IPS-NIHi11 (cell line): ENCODE results near the gene TMX3.
A peak's percentile ranks its signal among the peaks of the same experiment; 100 is the strongest.

ENCODE experiments used
- DNase-seq: peaks from one replicate; pipeline ENCODE4 v3.0.0; 2012; ENCODE audit warnings: mixed read lengths, low spot score

TMX3 gene

GRCh38 chr18:68714712-68715496 lies at the start of gene TMX3:
TSS of gene TMX3 (minus strand) at chr18:68715108. CDS start at chr18:68714981, 127 bp downstream.
- DNase-seq: peak; percentile 98

GRCh38 chr18:68764016-68764415 lies 49.1 kb upstream of the TMX3 start:
- no peak for DNase-seq

- DNase-seq: no peak
Observed at GRCh38 chr18:68763083-68763482, 48.2 kb upstream of the TMX3 start.

- no peak for DNase-seq
Observed at GRCh38 chr18:68759308-68759707, 44.4 kb upstream of the TMX3 start.

- no peak for DNase-seq
Observed at GRCh38 chr18:68757126-68757525, 42.2 kb upstream of the TMX3 start.

GRCh38 chr18:68742206-68742605 lies 27.3 kb upstream of the TMX3 start:
- no peak for DNase-seq

- DNase-seq: no peak
Observed at GRCh38 chr18:68740966-68741365, 26.1 kb upstream of the TMX3 start.

- DNase-seq: no peak
Observed at GRCh38 chr18:68739462-68739861, 24.6 kb upstream of the TMX3 start.

GRCh38 chr18:68738564-68738963 lies 23.7 kb upstream of the TMX3 start:
- DNase-seq: no peak

GRCh38 chr18:68735483-68736343 lies 20.8 kb upstream of the TMX3 start:
- DNase-seq: peak; percentile 53

GRCh38 chr18:68734308-68734707 lies 19.4 kb upstream of the TMX3 start:
- no peak for DNase-seq

GRCh38 chr18:68733707-68734106 lies 18.8 kb upstream of the TMX3 start:
- no peak for DNase-seq

GRCh38 chr18:68728081-68728700 lies 13.3 kb upstream of the TMX3 start:
- no peak for DNase-seq

- DNase-seq: no peak
Observed at GRCh38 chr18:68727506-68727905, 12.6 kb upstream of the TMX3 start.

- DNase-seq: no peak
Observed at GRCh38 chr18:68725346-68725745, 10.4 kb upstream of the TMX3 start.

GRCh38 chr18:68724021-68724420 lies 9.1 kb upstream of the TMX3 start:
- no peak for DNase-seq

- DNase-seq: no peak
Observed at GRCh38 chr18:68723539-68723938, 8.6 kb upstream of the TMX3 start.

GRCh38 chr18:68722821-68723220 lies 7.9 kb upstream of the TMX3 start:
- DNase-seq: no peak

GRCh38 chr18:68721681-68722583 lies 7.0 kb upstream of the TMX3 start:
- DNase-seq: no peak

GRCh38 chr18:68714366-68714711 lies 569 bp downstream of the TMX3 start:
- peak; percentile 23 for DNase-seq

GRCh38 chr18:68713796-68714195 lies 1.1 kb downstream of the TMX3 start:
- no peak for DNase-seq

GRCh38 chr18:68713131-68713530 lies 1.8 kb downstream of the TMX3 start:
- DNase-seq: no peak
